GM12878 (cell line): ENCODE measurements around the gene ARL4D. TPM values are rescaled to one million over a fixed set of nuclear protein-coding genes. Genes with fewer than 3 reads are reported as not detected.

ENCODE experiments used
- CREB1 ChIP-seq: IDR thresholded peaks from 2 replicates; pipeline ENCODE4 v1.6.1; 2012; ENCODE audit warnings: low read depth, mild to moderate bottlenecking, inconsistent platforms
- FOXK2 ChIP-seq: fragments of 450-650 bp; IDR thresholded peaks from 2 replicates; pipeline ENCODE4 v1.6.1; 2017; ENCODE audit warnings: mild to moderate bottlenecking, moderate library complexity
- GATAD2B ChIP-seq: fragments of 450-650 bp; conservative IDR thresholded peaks from 2 replicates; pipeline ENCODE4 v1.6.1; 2017; ENCODE audit warnings: low read depth, mild to moderate bottlenecking, moderate library complexity
- NFYA ChIP-seq: IDR thresholded peaks from 2 replicates; pipeline ENCODE4 v1.6.1; 2011; ENCODE audit warnings: low read depth, mild to moderate bottlenecking, low read length, improper control_type of control experiment, borderline replicate concordance
- SREBF2 ChIP-seq: IDR thresholded peaks from 2 replicates; pipeline ENCODE4 v1.6.1; 2012; ENCODE audit warnings: mild to moderate bottlenecking, low read length
- polyA plus RNA-seq, 11 experiments: library from polyadenylated mRNA; depleted of rRNA in 4 of 11; unstranded in 6 of 11; stranded (reverse) in 5 of 11; fragments of >200 nt; fragmentation: Nextera tagmentation in 4 of 11; fragmentation: Illumina TruSeq in 1 of 11; extraction: Ambion mirVana in 4 of 11; extraction: Trizol in 1 of 11; gene quantifications; 1 replicate in 1 of 11; 2 replicates in 10 of 11; pipeline versions ENCODE4 v1.2.1 to v1.2.3, GENCODE V29; 2011 to 2016; ENCODE audit warnings: inconsistent platforms in 2 of 11, missing spikeins in 2 of 11, low read depth in 1 of 11
- total RNA-seq, 4 experiments: library from RNA; depleted of rRNA in 3 of 4; stranded (reverse); fragments of >200 nt in 3 of 4; fragmentation: Illumina TruSeq in 1 of 4; extraction: Trizol in 1 of 4; gene quantifications; 2 replicates each; pipeline versions ENCODE4 v1.2.1 to v1.2.3, GENCODE V29; 2013 to 2021
- TF ChIP-seq, protein P1 (sequence below): fragments of 450-650 bp; IDR thresholded peaks from 2 replicates; pipeline ENCODE4 v1.6.1; 2018; ENCODE audit warnings: borderline replicate concordance, mild to moderate bottlenecking; ENCODE audit not compliant: partially characterized antibody
- TF ChIP-seq, protein P2 (sequence below): fragments of 450-650 bp; IDR thresholded peaks from 2 replicates; pipeline ENCODE4 v1.6.1; 2017; ENCODE audit warnings: antibody characterized with exemption, mild to moderate bottlenecking, moderate library complexity
- TF ChIP-seq, protein P3 (sequence below): IDR thresholded peaks from 2 replicates; pipeline ENCODE4 v1.6.1; 2012; ENCODE audit warnings: improper control_type of control experiment, low read depth, low read length; ENCODE audit not compliant: insufficient replicate concordance

ARL4D gene
- total and polyA plus RNA-seq, 10 of the 15 experiments (the other 5 are each of a cell fraction or from before 2014, with no cell fraction given): 0.10 to 1.5 (median 0.75) TPM

DNA sequence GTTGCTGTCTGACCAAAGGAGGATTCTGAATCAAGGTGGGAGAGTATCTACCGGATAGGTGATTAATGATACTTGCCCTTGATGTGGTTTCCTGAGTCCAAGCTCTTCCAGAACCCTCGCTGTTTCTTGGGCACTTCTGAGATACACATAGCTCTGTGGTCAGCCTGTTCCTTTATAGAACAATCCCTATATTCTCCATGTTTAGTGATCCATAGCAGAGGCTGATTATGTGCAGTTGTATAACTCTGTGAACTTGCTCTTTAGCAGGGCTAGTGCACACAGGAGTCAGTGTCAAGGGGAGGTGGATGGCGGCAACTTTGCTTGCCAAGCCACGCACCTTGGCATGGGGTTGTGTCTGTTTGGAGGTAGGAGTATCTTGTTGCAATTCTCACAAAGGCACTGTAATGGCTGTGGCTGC is 36.1 kb downstream of the ARL4D start (continued):
- TF ChIP-seq GATAD2B: no peak
- TF ChIP-seq, protein P1, sequence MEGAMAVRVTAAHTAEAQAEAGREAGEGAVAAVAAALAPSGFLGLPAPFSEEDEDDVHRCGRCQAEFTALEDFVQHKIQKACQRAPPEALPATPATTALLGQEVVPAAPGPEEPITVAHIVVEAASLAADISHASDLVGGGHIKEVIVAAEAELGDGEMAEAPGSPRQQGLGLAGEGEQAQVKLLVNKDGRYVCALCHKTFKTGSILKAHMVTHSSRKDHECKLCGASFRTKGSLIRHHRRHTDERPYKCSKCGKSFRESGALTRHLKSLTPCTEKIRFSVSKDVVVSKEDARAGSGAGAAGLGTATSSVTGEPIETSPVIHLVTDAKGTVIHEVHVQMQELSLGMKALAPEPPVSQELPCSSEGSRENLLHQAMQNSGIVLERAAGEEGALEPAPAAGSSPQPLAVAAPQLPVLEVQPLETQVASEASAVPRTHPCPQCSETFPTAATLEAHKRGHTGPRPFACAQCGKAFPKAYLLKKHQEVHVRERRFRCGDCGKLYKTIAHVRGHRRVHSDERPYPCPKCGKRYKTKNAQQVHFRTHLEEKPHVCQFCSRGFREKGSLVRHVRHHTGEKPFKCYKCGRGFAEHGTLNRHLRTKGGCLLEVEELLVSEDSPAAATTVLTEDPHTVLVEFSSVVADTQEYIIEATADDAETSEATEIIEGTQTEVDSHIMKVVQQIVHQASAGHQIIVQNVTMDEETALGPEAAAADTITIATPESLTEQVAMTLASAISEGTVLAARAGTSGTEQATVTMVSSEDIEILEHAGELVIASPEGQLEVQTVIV: no peak
- TF ChIP-seq, protein P2, sequence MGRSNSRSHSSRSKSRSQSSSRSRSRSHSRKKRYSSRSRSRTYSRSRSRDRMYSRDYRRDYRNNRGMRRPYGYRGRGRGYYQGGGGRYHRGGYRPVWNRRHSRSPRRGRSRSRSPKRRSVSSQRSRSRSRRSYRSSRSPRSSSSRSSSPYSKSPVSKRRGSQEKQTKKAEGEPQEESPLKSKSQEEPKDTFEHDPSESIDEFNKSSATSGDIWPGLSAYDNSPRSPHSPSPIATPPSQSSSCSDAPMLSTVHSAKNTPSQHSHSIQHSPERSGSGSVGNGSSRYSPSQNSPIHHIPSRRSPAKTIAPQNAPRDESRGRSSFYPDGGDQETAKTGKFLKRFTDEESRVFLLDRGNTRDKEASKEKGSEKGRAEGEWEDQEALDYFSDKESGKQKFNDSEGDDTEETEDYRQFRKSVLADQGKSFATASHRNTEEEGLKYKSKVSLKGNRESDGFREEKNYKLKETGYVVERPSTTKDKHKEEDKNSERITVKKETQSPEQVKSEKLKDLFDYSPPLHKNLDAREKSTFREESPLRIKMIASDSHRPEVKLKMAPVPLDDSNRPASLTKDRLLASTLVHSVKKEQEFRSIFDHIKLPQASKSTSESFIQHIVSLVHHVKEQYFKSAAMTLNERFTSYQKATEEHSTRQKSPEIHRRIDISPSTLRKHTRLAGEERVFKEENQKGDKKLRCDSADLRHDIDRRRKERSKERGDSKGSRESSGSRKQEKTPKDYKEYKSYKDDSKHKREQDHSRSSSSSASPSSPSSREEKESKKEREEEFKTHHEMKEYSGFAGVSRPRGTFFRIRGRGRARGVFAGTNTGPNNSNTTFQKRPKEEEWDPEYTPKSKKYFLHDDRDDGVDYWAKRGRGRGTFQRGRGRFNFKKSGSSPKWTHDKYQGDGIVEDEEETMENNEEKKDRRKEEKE: no peak
- no peak for TF ChIP-seq NFYA
- no peak for TF ChIP-seq FOXK2
- TF ChIP-seq, protein P3, sequence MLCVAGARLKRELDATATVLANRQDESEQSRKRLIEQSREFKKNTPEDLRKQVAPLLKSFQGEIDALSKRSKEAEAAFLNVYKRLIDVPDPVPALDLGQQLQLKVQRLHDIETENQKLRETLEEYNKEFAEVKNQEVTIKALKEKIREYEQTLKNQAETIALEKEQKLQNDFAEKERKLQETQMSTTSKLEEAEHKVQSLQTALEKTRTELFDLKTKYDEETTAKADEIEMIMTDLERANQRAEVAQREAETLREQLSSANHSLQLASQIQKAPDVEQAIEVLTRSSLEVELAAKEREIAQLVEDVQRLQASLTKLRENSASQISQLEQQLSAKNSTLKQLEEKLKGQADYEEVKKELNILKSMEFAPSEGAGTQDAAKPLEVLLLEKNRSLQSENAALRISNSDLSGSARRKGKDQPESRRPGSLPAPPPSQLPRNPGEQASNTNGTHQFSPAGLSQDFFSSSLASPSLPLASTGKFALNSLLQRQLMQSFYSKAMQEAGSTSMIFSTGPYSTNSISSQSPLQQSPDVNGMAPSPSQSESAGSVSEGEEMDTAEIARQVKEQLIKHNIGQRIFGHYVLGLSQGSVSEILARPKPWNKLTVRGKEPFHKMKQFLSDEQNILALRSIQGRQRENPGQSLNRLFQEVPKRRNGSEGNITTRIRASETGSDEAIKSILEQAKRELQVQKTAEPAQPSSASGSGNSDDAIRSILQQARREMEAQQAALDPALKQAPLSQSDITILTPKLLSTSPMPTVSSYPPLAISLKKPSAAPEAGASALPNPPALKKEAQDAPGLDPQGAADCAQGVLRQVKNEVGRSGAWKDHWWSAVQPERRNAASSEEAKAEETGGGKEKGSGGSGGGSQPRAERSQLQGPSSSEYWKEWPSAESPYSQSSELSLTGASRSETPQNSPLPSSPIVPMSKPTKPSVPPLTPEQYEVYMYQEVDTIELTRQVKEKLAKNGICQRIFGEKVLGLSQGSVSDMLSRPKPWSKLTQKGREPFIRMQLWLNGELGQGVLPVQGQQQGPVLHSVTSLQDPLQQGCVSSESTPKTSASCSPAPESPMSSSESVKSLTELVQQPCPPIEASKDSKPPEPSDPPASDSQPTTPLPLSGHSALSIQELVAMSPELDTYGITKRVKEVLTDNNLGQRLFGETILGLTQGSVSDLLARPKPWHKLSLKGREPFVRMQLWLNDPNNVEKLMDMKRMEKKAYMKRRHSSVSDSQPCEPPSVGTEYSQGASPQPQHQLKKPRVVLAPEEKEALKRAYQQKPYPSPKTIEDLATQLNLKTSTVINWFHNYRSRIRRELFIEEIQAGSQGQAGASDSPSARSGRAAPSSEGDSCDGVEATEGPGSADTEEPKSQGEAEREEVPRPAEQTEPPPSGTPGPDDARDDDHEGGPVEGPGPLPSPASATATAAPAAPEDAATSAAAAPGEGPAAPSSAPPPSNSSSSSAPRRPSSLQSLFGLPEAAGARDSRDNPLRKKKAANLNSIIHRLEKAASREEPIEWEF: no peak
- TF ChIP-seq CREB1: no peak
- no peak for TF ChIP-seq SREBF2
